GM19035 (cell line): ENCODE results near the gene POR.

Source experiments
- ATAC-seq: cut with Tn5 transposase; IDR thresholded peaks from one replicate; pipeline ENCODE4 v1.9.1; 2021; ENCODE audit not compliant: unreplicated experiment

Gene POR

GRCh38 chr7:75915416-75916156 lies 631 bp downstream of the POR start:
- no peak for ATAC-seq

GRCh38 chr7:75916259-75916658 lies 1.3 kb downstream of the POR start:
- no peak for ATAC-seq

DNA sequence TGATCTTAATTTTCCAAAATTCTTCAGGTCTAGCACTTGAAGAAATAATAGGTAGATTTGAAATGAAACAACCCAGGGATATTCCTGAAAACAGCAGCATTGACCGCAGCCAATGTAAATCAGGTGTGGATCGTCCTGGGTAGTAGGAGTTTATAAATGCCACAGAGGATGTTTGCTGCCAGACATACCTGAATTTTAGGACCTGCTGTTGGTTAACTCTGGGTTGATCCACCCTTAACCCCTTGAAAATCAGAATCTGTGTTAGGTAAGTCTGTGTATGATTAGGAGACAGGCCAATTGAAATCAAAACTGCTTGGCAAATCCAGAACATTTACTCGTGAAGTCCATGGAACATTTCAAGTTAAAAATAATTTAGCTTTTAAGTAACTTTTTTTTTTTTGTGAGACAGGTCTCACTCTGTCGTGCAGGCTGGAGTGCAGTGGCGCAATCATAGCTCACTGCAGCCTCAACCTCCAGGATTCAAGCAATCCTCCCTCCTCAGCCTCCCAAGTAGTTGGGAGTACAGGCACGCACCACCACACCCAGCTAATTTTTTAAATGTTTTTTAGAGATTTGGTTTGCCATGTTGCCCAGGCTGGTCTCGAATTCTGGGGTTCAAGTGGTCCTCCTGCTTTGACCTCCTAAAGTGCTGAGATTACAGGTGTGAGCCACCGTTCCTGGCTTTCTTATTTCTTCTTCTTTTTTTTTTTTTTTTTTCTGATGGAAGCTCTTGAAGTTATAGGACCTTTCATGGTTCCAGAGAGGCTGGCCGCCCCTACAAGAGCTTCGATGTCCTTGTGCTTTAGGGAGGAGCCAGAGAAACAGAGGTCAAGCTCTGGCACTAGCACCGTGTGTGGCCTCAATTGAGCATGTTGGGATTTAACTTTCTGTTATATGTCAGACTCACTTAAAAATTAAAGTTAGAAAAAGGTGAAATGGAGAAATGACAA lies 2.0 kb downstream of the POR start:
- no peak for ATAC-seq

- ATAC-seq, result no peak
Observed at GRCh38 chr7:75920431-75921161, 5.6 kb downstream of the POR start.

DNA sequence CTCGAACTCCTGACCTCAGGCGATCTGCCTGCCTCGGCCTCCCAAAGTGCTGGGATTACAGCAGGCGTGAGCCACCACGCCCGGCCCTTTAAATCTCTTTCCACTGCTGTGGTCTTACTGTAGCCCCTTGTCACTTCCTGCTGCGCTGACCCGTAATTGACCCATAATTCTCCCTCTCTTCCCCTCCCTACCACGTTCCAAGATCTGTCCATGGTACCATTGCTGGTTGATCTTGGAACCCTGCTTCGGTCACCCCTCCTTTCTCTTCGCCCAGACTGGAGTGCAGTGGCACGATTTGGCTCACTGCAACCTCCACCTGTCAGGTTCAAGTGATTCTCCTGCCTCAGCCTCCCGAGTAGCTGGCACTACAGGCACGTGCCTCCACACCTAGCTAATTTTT lies 6.5 kb downstream of the POR start:
- no peak for ATAC-seq

- ATAC-seq, result no peak
Observed at GRCh38 chr7:75922966-75923603, 8.1 kb downstream of the POR start.

- no peak for ATAC-seq
Observed at GRCh38 chr7:75924256-75924655, 9.3 kb downstream of the POR start.

DNA sequence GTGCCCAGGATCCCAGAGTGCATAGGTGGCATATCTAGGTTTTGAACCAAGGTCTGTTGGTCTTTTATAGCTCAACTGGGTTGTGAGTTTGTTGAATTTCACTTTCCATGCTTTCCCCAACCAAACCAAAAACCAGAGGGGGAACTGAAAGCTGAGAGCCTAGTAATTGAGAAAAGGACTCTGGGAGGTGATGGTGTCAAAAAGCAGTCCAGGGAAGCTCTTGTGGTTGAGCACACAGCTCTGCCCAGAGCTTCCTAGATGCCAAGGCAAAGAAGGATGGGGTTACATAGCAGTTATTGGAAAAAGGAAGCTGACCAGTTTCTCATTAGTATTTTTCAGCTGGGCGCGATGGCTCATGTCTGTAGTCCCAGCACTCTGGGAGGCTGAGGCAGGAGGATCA lies 9.9 kb downstream of the POR start:
- no peak for ATAC-seq

GRCh38 chr7:75925717-75926435 lies 10.9 kb downstream of the POR start:
- ATAC-seq, result no peak

DNA sequence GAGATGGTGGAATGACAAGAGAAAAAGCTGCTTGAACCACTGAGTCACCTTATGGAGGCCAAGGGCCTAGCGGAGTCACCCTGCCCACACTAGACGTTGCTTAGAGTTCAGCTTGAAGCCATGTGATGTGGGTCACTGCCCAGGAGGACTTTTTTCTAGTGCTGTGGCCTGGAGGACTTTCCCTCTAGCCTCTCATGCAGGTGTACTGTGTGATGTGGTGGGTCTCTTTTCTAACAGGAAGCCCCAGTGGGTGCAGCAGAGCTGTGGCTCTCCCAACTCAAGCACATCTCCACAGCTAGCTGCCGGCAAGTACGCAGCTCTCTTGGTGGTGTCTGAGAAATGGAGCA lies 13.6 kb downstream of the POR start:
- ATAC-seq, result no peak

- ATAC-seq, result no peak
Observed at GRCh38 chr7:75931680-75932079, 16.7 kb downstream of the POR start.

DNA sequence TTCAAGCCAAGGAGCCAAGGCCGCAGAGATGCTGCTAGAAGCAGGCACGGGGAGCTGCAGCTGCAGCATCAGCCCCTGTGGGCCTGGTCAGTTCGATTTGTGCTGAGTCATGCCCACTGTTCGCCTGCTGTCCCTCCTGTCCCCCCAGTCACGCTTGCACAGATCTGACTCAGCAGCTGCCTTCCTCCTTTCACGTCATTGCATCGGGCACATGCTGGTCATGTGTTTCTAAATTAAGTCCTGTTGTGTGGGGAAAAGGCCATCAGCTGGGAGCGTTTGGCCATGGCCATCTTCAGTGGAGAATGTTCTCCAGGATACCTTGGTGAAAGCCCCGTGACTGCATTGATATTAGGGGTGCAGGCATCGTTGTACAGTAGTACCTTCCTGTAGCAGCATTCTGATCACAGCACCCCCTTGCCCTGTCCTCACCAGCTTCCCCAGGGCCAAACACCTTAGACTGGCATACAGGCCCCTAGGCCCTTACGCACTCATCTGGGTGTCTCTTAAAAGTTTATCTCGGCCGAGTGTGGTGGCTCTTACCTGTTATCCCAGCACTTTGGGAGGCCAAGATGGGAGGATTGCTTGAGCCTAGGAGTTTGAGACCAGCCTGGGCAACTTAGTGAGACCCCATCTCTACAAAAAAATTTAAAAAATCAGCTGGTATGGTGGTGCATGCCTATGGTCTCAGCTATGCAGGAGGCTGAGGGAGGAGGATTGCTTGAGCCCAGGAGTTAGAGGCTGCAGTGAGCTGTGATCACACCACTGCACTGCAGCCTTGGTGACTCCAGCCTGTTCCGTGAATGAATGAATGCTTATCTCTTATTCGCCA lies 23.2 kb downstream of the POR start:
- ATAC-seq, result no peak

GRCh38 chr7:75938921-75939320 lies 24.0 kb downstream of the POR start:
- ATAC-seq, result no peak

- no peak for ATAC-seq
Observed at GRCh38 chr7:75943864-75944263, 28.9 kb downstream of the POR start.

DNA sequence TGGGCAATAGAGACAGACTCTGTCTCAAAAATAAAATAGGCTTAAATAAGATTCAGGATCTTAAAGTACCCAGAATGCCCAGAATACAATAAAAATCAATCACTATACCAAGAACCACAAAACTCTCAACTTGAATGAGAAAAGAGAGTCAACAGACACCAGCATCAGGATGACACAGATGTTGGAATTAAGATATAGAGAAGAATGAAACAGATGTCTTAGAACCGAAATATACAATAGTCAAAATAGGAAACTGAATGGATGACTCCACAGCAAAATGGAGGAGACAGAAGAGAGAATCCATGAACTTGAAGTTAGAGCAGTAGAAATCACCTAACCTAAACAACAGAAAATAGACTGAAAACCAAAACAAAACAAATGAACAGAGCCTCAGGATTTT lies 29.6 kb downstream of the POR start:
- ATAC-seq, result no peak

GRCh38 chr7:75945297-75946168 lies 30.6 kb downstream of the POR start:
- ATAC-seq, result no peak

DNA sequence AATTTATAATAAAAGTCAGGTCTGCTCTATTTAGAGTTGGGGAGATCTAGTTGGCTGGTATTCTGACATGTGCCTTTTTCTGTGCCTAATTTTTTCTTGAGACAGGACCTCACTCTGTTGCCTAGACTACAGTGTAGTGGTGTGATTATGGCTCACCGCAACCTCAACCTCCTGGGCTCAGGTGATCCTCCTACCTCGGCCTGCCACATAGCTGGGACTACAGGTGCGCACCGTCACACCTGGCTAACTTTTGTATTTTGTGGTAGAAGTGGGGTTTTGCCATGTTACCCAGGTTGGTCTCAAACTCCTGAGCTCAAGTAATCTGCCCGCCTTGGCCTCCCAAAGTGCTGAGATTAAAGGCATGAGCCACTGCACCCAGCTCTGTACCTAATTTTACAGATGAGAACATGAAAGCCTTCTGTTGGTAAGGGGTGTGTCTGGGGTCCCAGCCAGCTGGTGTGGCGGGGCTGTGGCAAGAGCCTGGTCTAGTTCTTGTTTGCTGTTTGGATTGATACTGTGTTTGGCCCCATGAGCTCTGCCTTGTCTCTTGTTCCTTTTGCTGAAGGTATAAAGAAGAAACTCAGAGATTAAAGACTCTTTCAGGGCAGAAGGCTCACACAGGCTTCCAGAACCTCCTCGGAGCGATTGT lies 31.4 kb downstream of the POR start:
- ATAC-seq, result no peak

GRCh38 chr7:75948179-75948578 lies 33.2 kb downstream of the POR start:
- no peak for ATAC-seq
